Airway epithelial cell (primary cell): ENCODE results near the gene DNAJA1. TPM values are rescaled to one million over a fixed set of nuclear protein-coding genes. Genes with fewer than 3 reads are reported as not detected.

Experiments
- total RNA-seq: library from RNA; depleted of rRNA; stranded (reverse); fragments of >200 nt; gene quantifications from 2 replicates; pipeline ENCODE4 v1.2.3, GENCODE V29; 2015

The DNAJA1 gene
- 77.1 TPM in 2 replicates for total RNA-seq

GRCh38 chr9:33024966-33025571 is at the start of gene DNAJA1:
TSS of gene DNAJA1 (plus strand) at chr9:33025273. CDS start at chr9:33026485, 1,212 bp downstream.

GRCh38 chr9:33076046-33077004 is 51.3 kb downstream of the DNAJA1 start, which contains the start of gene SMU1:
TSS of gene SMU1 (minus strand) at chr9:33076674. CDS start at chr9:33076608, 66 bp downstream.

Other genes starting within 250 kb of the DNAJA1 start
- not detected in 2 replicates for gene TMEM215, start 241.7 kb upstream of the DNAJA1 start, total RNA-seq
- 42.3 and 47.9 TPM in 2 replicates for gene APTX, start 23.6 kb upstream of the DNAJA1 start, total RNA-seq
- gene SMU1, start 51.4 kb downstream of the DNAJA1 start, total RNA-seq, result 13.7 and 17.0 TPM in 2 replicates
- 80.5 and 107 TPM in 2 replicates for gene B4GALT1, start 142.1 kb downstream of the DNAJA1 start, total RNA-seq
- not detected in 2 replicates for gene SPINK4, start 214.9 kb downstream of the DNAJA1 start, total RNA-seq
- 49.4 and 80.9 TPM in 2 replicates for gene BAG1, start 239.4 kb downstream of the DNAJA1 start, total RNA-seq
- gene CHMP5, start 239.8 kb downstream of the DNAJA1 start, total RNA-seq, result 92.7 and 94.4 TPM in 2 replicates